Nephron progenitor cell (in vitro differentiated cells): ENCODE measurements around the gene PRKCE.
A peak's percentile ranks its signal among the peaks of the same experiment; 100 is the strongest.

Experiments used
- DNase-seq: peaks from one replicate; pipeline ENCODE4 v3.0.0; 2021
- H3K27ac Mint-ChIP-seq: 2 replicates; pipeline ENCODE4 v1.8.0; 2021; ENCODE audit warnings: mild to moderate bottlenecking, moderate library complexity, mixed read lengths
- H3K27me3 Mint-ChIP-seq: 2 replicates; pipeline ENCODE4 v1.8.0; 2021; ENCODE audit warnings: mild to moderate bottlenecking, low read depth, mixed read lengths; ENCODE audit not compliant: poor library complexity
- H3K36me3 Mint-ChIP-seq: 2 replicates; pipeline ENCODE4 v1.8.0; 2021; ENCODE audit warnings: low read depth, mixed read lengths
- H3K4me1 Mint-ChIP-seq: 2 replicates; pipeline ENCODE4 v1.8.0; 2021; ENCODE audit warnings: mixed read lengths
- H3K4me3 Mint-ChIP-seq: 2 replicates; pipeline ENCODE4 v1.8.0; 2021; ENCODE audit warnings: mild to moderate bottlenecking, moderate library complexity, mixed read lengths
- H3K9me3 Mint-ChIP-seq: 2 replicates; pipeline ENCODE4 v1.8.0; 2021; ENCODE audit warnings: mild to moderate bottlenecking, moderate library complexity, mixed read lengths
- CTCF ChIP-seq: fragments of 200-600 bp; sonication (generic); IDR thresholded peaks from 2 replicates; pipeline ENCODE4 v1.5.0; 2021; ENCODE audit warnings: antibody characterized with exemption

PRKCE gene

GRCh38 chr2:45770811-45771210 lies 119.3 kb downstream of the PRKCE start:
- Mint-ChIP-seq H3K27ac (no peak overlapping the region), H3K9me3 (no peaks in the 10 kb centered on the region), H3K4me3 (no peak overlapping the region), H3K4me1 (peaks cover 28% of the 10 kb centered on the region), H3K27me3 (peaks cover 7% of the 10 kb centered on the region), H3K36me3 (no peaks in the 10 kb centered on the region)
- DNase-seq, result no peak
- TF ChIP-seq CTCF, result no peak

GRCh38 chr2:45771261-45771660 lies 119.8 kb downstream of the PRKCE start:
- DNase-seq, result peak; percentile 26
- Mint-ChIP-seq H3K4me1 (peaks cover 31% of the 10 kb centered on the region), H3K27me3 (peaks cover 7% of the 10 kb centered on the region), H3K36me3 (no peaks in the 10 kb centered on the region), H3K9me3 (no peaks in the 10 kb centered on the region), H3K27ac (no peak overlapping the region), H3K4me3 (no peak overlapping the region)
- TF ChIP-seq CTCF, result no peak

- Mint-ChIP-seq H3K27ac (peak overlapping the region; percentile 28), H3K9me3 (no peaks in the 10 kb centered on the region), H3K27me3 (peaks cover 7% of the 10 kb centered on the region), H3K4me1 (peaks cover 31% of the 10 kb centered on the region), H3K36me3 (no peaks in the 10 kb centered on the region), H3K4me3 (no peak overlapping the region)
- no peak for DNase-seq
- TF ChIP-seq CTCF, result no peak
Observed at GRCh38 chr2:45772038-45772437, 120.6 kb downstream of the PRKCE start.

GRCh38 chr2:45773909-45774308 lies 122.4 kb downstream of the PRKCE start:
- no peaks in the 10 kb centered on the region for H3K36me3 Mint-ChIP-seq
- no peak for TF ChIP-seq CTCF
- H3K4me1 Mint-ChIP-seq, result peaks cover 31% of the 10 kb centered on the region
- H3K4me3 Mint-ChIP-seq, result no peak overlapping the region
- H3K27me3 Mint-ChIP-seq, result peaks cover 7% of the 10 kb centered on the region
- no peak for DNase-seq
- H3K9me3 Mint-ChIP-seq, result no peaks in the 10 kb centered on the region
- H3K27ac Mint-ChIP-seq, result no peak overlapping the region

GRCh38 chr2:45774688-45775244 lies 123.3 kb downstream of the PRKCE start:
- Mint-ChIP-seq H3K4me1 (peaks cover 31% of the 10 kb centered on the region), H3K27ac (no peak overlapping the region), H3K4me3 (no peak overlapping the region), H3K9me3 (no peaks in the 10 kb centered on the region), H3K27me3 (peaks cover 7% of the 10 kb centered on the region), H3K36me3 (no peaks in the 10 kb centered on the region)
- no peak for DNase-seq
- TF ChIP-seq CTCF, result no peak

GRCh38 chr2:45776160-45776955 lies 124.9 kb downstream of the PRKCE start:
- DNase-seq, result no peak
- no peaks in the 10 kb centered on the region for H3K36me3 Mint-ChIP-seq
- H3K4me1 Mint-ChIP-seq, result peaks cover 23% of the 10 kb centered on the region
- H3K27me3 Mint-ChIP-seq, result peaks cover 7% of the 10 kb centered on the region
- no peaks in the 10 kb centered on the region for H3K9me3 Mint-ChIP-seq
- no peak for TF ChIP-seq CTCF
- no peak overlapping the region for H3K27ac Mint-ChIP-seq
- H3K4me3 Mint-ChIP-seq, result no peak overlapping the region
